Central memory CD4-positive, alpha-beta T cell (primary cell): Measurements from ENCODE around the gene LIMD2.

Experiments
- DNase-seq: peaks from one replicate; pipeline ENCODE4 v3.0.0; 2022

The LIMD2 gene

GRCh38 chr17:63679214-63679613, 20.7 kb downstream of the LIMD2 start:
- DNase-seq: no peak

- no peak for DNase-seq
Observed at GRCh38 chr17:63676584-63676983, 23.3 kb downstream of the LIMD2 start.

GRCh38 chr17:63675607-63676546, 24.0 kb downstream of the LIMD2 start:
- DNase-seq: no peak

- DNase-seq: no peak
Observed at GRCh38 chr17:63675231-63675606, 24.7 kb downstream of the LIMD2 start.

- no peak for DNase-seq
Observed at GRCh38 chr17:63672856-63673255, 27.1 kb downstream of the LIMD2 start.

- DNase-seq: no peak
Observed at GRCh38 chr17:63665527-63666214, 34.3 kb downstream of the LIMD2 start.

- DNase-seq: no peak
Observed at GRCh38 chr17:63659850-63660249, 40.1 kb downstream of the LIMD2 start.

GRCh38 chr17:63658366-63658765, 41.6 kb downstream of the LIMD2 start:
- DNase-seq: no peak

- no peak for DNase-seq
Observed at GRCh38 chr17:63657786-63658185, 42.1 kb downstream of the LIMD2 start.

GRCh38 chr17:63653050-63653449, 46.9 kb downstream of the LIMD2 start:
- DNase-seq: no peak

- DNase-seq: no peak
Observed at GRCh38 chr17:63652106-63652505, 47.8 kb downstream of the LIMD2 start.

- DNase-seq: no peak
Observed at GRCh38 chr17:63649813-63650212, 50.1 kb downstream of the LIMD2 start.

GRCh38 chr17:63647936-63648335, 52.0 kb downstream of the LIMD2 start:
- no peak for DNase-seq

GRCh38 chr17:63647065-63647725, 52.7 kb downstream of the LIMD2 start:
- no peak for DNase-seq

GRCh38 chr17:63646488-63646806, 53.5 kb downstream of the LIMD2 start:
- DNase-seq: no peak
